ENCODE results near the gene CLEC19A.
A peak's percentile ranks its signal among the peaks of the same experiment; 100 is the strongest.

The CLEC19A gene

DNA sequence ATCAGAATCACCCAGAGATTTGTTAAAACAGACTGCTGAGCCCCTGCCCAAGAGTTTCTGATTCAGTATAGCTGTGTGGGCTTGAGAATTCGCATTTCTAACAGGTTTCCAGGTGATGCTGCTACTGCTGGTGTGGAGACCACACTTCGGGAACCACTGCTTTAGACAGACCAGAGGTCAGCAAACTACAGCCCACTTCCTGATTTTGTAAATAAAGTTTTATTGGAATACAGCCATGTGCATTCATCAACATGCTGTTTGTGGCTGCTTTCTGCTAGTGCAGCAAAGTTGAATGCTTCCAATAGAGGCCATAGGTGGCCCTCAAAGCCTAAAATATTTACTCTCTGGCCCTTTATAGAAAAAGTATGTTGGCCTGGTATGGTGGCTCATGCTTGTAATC, 32.6 kb upstream of the CLEC19A start:
- H3K4me3 ChIP-seq (ENCODE audit: low read depth, low read length), result no peak overlapping the region
- peak; percentile 2 for DNase-seq (ENCODE audit: low read depth)
- TF ChIP-seq POLR2A (IDR thresholded peaks at IDR 0.05; ENCODE audit: extremely low read depth, insufficient read length), result no peak
- TF ChIP-seq, protein P1, sequence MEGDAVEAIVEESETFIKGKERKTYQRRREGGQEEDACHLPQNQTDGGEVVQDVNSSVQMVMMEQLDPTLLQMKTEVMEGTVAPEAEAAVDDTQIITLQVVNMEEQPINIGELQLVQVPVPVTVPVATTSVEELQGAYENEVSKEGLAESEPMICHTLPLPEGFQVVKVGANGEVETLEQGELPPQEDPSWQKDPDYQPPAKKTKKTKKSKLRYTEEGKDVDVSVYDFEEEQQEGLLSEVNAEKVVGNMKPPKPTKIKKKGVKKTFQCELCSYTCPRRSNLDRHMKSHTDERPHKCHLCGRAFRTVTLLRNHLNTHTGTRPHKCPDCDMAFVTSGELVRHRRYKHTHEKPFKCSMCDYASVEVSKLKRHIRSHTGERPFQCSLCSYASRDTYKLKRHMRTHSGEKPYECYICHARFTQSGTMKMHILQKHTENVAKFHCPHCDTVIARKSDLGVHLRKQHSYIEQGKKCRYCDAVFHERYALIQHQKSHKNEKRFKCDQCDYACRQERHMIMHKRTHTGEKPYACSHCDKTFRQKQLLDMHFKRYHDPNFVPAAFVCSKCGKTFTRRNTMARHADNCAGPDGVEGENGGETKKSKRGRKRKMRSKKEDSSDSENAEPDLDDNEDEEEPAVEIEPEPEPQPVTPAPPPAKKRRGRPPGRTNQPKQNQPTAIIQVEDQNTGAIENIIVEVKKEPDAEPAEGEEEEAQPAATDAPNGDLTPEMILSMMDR (IDR thresholded peaks at IDR 0.05; ENCODE audit: low read depth, low read length), result no peak
- TF ChIP-seq MYC (IDR thresholded peaks at IDR 0.05; ENCODE audit: low read depth, low read length), result no peak
- TF ChIP-seq, protein P2, sequence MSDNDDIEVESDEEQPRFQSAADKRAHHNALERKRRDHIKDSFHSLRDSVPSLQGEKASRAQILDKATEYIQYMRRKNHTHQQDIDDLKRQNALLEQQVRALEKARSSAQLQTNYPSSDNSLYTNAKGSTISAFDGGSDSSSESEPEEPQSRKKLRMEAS (IDR thresholded peaks at IDR 0.05; ENCODE audit: low read depth, low read length), result no peak

DNA sequence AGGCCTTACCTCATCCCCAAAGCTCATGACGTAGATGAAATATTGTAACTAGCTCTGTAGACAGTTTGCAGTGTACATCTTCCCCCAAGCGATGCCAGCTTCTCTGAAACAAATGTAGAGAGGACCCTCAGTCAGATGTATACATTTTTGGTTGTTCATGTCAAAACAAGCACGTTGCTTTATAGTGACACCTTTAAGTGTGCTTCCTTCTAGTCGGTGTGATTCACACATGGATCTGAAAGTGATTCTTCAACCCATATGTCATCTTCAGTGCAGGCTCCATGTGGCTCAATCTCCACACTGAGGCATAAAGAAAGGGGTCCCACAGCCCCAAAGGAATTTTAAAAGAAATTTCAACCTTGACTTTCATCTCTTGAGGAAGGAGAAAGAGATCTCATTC, 30.9 kb upstream of the CLEC19A start:
- TF ChIP-seq, protein P1 (IDR thresholded peaks at IDR 0.05; ENCODE audit: low read depth, low read length), result no peak
- TF ChIP-seq MYC (IDR thresholded peaks at IDR 0.05; ENCODE audit: low read depth, low read length) (no peak), POLR2A (IDR thresholded peaks at IDR 0.05; ENCODE audit: extremely low read depth, insufficient read length) (no peak)
- TF ChIP-seq, protein P2 (IDR thresholded peaks at IDR 0.05; ENCODE audit: low read depth, low read length), result no peak
- H3K4me3 ChIP-seq (ENCODE audit: low read depth, low read length), result no peak overlapping the region
- DNase-seq (ENCODE audit: low read depth), result no peak

DNA sequence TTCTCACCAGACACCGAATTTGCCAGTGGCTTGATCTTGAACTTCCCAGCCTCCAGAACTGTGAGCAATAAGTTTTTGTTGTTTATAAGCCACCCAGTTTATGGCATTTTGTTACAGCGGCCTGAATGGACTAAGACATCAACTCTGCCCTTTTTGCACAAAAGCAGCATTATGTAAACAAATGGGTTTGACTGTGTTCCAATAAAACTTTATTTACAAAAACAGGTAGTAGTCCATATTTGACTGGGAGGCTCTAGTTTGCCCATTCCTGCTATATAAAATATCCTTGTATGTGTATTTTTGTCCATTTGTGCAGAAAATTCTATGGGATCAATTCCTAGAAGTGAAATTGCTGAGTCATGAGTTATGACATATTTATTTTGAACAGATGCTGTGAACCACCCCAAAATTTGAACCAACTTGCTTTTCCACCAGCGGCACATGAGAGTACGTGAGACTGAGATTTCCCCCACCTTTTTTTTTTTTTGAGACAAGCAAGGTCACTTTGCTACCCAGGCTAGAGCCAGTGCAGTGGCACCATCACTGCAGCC, 21.3 kb upstream of the CLEC19A start:
- H3K4me3 ChIP-seq (ENCODE audit: low read depth, low read length), result no peak overlapping the region
- TF ChIP-seq MYC (IDR thresholded peaks at IDR 0.05; ENCODE audit: low read depth, low read length) (no peak), POLR2A (IDR thresholded peaks at IDR 0.05; ENCODE audit: extremely low read depth, insufficient read length) (no peak)
- TF ChIP-seq, protein P2 (IDR thresholded peaks at IDR 0.05; ENCODE audit: low read depth, low read length), result no peak
- TF ChIP-seq, protein P1 (IDR thresholded peaks at IDR 0.05; ENCODE audit: low read depth, low read length), result no peak
- DNase-seq (ENCODE audit: low read depth), result no peak

DNA sequence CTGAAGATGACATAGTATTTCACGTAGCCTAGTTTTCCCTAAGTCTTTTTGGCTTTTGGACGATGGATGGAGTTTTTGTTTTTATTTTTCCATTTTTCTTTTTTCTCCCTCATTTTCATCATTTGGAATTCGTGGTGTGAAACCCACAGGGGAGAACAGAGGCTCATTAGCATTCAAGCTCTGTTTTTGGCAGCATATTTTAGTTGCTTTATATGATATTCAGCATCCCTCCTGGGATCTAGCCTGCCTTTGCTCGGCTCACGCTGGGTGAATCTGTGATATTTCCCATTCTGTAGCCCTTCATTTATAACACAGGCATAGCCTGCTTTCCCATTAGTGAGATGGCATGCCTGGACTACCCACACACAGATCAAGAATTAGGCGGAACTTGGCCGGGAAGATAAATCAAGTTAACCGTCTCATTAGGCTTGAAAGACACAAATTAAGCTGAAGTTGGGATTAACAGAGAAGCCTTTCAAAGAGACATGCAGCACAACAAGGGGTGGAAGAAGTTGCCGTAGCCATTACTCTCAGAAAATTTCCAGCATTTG, 20.1 kb upstream of the CLEC19A start:
- H3K4me3 ChIP-seq (ENCODE audit: low read depth, low read length), result no peak overlapping the region
- no peak for DNase-seq (ENCODE audit: low read depth)
- TF ChIP-seq, protein P1 (IDR thresholded peaks at IDR 0.05; ENCODE audit: low read depth, low read length), result no peak
- TF ChIP-seq MYC (IDR thresholded peaks at IDR 0.05; ENCODE audit: low read depth, low read length) (no peak), POLR2A (IDR thresholded peaks at IDR 0.05; ENCODE audit: extremely low read depth, insufficient read length) (no peak)
- TF ChIP-seq, protein P2 (IDR thresholded peaks at IDR 0.05; ENCODE audit: low read depth, low read length), result no peak

DNA sequence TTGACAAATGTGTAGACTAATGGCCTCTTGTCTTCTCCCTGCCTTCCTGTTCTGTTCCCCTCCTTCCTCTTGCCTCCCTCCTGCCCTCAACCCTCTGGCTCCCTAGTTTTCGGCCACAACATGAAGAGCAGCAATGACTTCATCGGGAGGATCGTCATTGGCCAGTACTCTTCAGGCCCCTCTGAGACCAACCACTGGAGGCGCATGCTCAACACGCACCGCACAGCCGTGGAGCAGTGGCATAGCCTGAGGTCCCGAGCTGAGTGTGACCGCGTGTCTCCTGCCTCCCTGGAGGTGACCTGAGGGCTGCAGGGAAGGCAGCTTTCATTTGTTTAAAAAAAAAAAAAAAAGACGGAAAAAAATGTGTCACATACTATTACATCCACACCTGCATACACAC, 18.8 kb upstream of the CLEC19A start:
- TF ChIP-seq, protein P1 (IDR thresholded peaks at IDR 0.05; ENCODE audit: low read depth, low read length), result no peak
- no peak for TF ChIP-seq POLR2A (IDR thresholded peaks at IDR 0.05; ENCODE audit: extremely low read depth, insufficient read length)
- TF ChIP-seq, protein P2 (IDR thresholded peaks at IDR 0.05; ENCODE audit: low read depth, low read length), result no peak
- no peak for TF ChIP-seq MYC (IDR thresholded peaks at IDR 0.05; ENCODE audit: low read depth, low read length)
- no peak for DNase-seq (ENCODE audit: low read depth)
- H3K4me3 ChIP-seq (ENCODE audit: low read depth, low read length), result no peak overlapping the region

Measured in NB4 (cell line).